ENCODE results near the gene NXF1. TPM values are rescaled to one million over a fixed set of nuclear protein-coding genes. Genes with fewer than 3 reads are reported as not detected.

NXF1 gene
- total and polyA plus RNA-seq, 7 donors: 36.3 to 67.0 (median 42.3) TPM

- TF ChIP-seq CTCF (IDR thresholded peaks at IDR 0.05): no peak
- Histone ChIP-seq H3K4me3 (no peak overlapping the region), H3K27ac (no peak overlapping the region), H3K36me3 (ENCODE audit: insufficient read depth in 1 of 2, low read depth in 1 of 2) (peaks cover 9 to 89% of the 10 kb centered on the region in 2 donors), H3K4me1 (peaks cover 13% of the 10 kb centered on the region), H3K27me3 (ENCODE audit: insufficient read depth in 3 of 3, low read length in 2 of 3) (no peaks in the 10 kb centered on the region), H3K9me3 (no peaks in the 10 kb centered on the region)
- WGBS, 3 donors: 86 to 93% (median 91%) methylated on average over 8 of the region's 8 CpGs
- intact Hi-C loops (cut with DNase I): loop anchor here in 1 of 2 donors (2.0 kb wide), 1 partner anchor 23 kb away; no protein-coding TSS in a partner anchor
- no peak for DNase-seq
- ATAC-seq: no peak
Measured at GRCh38 chr11:62794201-62794775, 11.0 kb downstream of the NXF1 start.

GRCh38 chr11:62792202-62792575 lies 13.1 kb downstream of the NXF1 start:
- peaks cover 4 to 77% of the 10 kb centered on the region in 2 donors for H3K36me3 ChIP-seq (ENCODE audit: insufficient read depth in 1 of 2, low read depth in 1 of 2)
- intact Hi-C loops (cut with DNase I): no loop called here
- 21 to 28% (median 23%) methylated on average over 11 of the region's 11 CpGs for WGBS, 3 donors
- peak overlapping the region; percentile 95 for H3K4me3 ChIP-seq
- H3K27me3 ChIP-seq (ENCODE audit: insufficient read depth in 3 of 3, low read length in 2 of 3): no peaks in the 10 kb centered on the region
- no peaks in the 10 kb centered on the region for H3K9me3 ChIP-seq
- H3K27ac ChIP-seq: peak overlapping the region; percentile 76
- peaks cover 26% of the 10 kb centered on the region for H3K4me1 ChIP-seq
- no peak for TF ChIP-seq CTCF (IDR thresholded peaks at IDR 0.05)
- DNase-seq: no peak
- peak in 2 of 4 donors; percentile 1 to 2 for ATAC-seq

- H3K4me1 ChIP-seq: peaks cover 26% of the 10 kb centered on the region
- 0 to 1% (median 0%) methylated on average over 55 to 58 of the region's 58 CpGs for WGBS, 3 donors
Measured at GRCh38 chr11:62791501-62792201, 13.6 kb downstream of the NXF1 start, which contains the start of gene TMEM223. TMEM223 (minus strand) TSS chr11:62792006; CDS start chr11:62791994, 12 bp downstream.

GRCh38 chr11:62789576-62789975 lies 15.7 kb downstream of the NXF1 start:
- no peak for DNase-seq
- no peak for ATAC-seq
- no peak overlapping the region for H3K4me3 ChIP-seq
- no peak for TF ChIP-seq CTCF (IDR thresholded peaks at IDR 0.05)
- H3K9me3 ChIP-seq: no peaks in the 10 kb centered on the region
- H3K27me3 ChIP-seq (ENCODE audit: insufficient read depth in 3 of 3, low read length in 2 of 3): no peaks in the 10 kb centered on the region
- H3K27ac ChIP-seq: no peak overlapping the region
- intact Hi-C loops (cut with DNase I): loop anchor here (5.0 kb wide), 2 partner anchors 43 to 73 kb away; partner anchors contain the start of genes STX5 (in 1 of the 2) and TEX54 (in 1 of the 2)
- H3K4me1 ChIP-seq: peaks cover 34% of the 10 kb centered on the region
- WGBS, 3 donors: 39 to 64% (median 47%) methylated on average over 3 of the region's 3 CpGs
- H3K36me3 ChIP-seq (ENCODE audit: insufficient read depth in 1 of 2, low read depth in 1 of 2): peaks cover 4 to 70% of the 10 kb centered on the region in 2 donors

More at GRCh38 chr11:62791501-62792201, 13.6 kb downstream of the NXF1 start, which contains the start of gene TMEM223:
- TF ChIP-seq CTCF (IDR thresholded peaks at IDR 0.05): no peak
- H3K9me3 ChIP-seq: no peaks in the 10 kb centered on the region
- ATAC-seq (peak; percentile 77 to 85 (median 78)), DNase-seq (peak; percentile 90 to 93)
- H3K27me3 ChIP-seq (ENCODE audit: insufficient read depth in 3 of 3, low read length in 2 of 3): no peaks in the 10 kb centered on the region
- peaks cover 4 to 71% of the 10 kb centered on the region in 2 donors for H3K36me3 ChIP-seq (ENCODE audit: insufficient read depth in 1 of 2, low read depth in 1 of 2)
- peak within 1 kb of the TSS; percentile 95 for H3K4me3 ChIP-seq
- intact Hi-C loops (cut with DNase I): loop anchor here in 1 of 2 donors (2.0 kb wide), 1 partner anchor 13 kb away; the partner anchor contains the start of gene NXF1
- H3K27ac ChIP-seq: peak within 1 kb of the TSS; percentile 76
